Adrenal gland (tissue), 19 donors: ENCODE results near the gene ITPRIPL1. TPM values are rescaled to one million over a fixed set of nuclear protein-coding genes. Genes with fewer than 3 reads are reported as not detected.

ENCODE experiments used
- DNase-seq, 7 donors: peaks; one replicate each; pipeline ENCODE4 v3.0.0-alpha.2; 2019 to 2020
- H3K27ac ChIP-seq, 5 donors: fragments of 200-600 bp; sonication (generic) in 4 of 5; 1 replicate in 3 of 5; 2 replicates in 2 of 5; pipeline versions ENCODE4 v1.5.1 to v1.8.0; 2016 to 2020; ENCODE audit warnings: mild to moderate bottlenecking in 1 of 5
- H3K27me3 ChIP-seq: fragments of 200-600 bp; 2 replicates; pipeline ENCODE4 v1.8.0; 2021
- H3K36me3 ChIP-seq, 2 donors: fragments of 200-600 bp; replicated peaks in 1 of 2; 1 replicate in 1 of 2; 2 replicates in 1 of 2; pipeline versions ENCODE4 v1.5.1 to v1.8.0; 2018 to 2022
- H3K4me1 ChIP-seq, 2 donors: fragments of 200-600 bp; replicated peaks in 1 of 2; 1 replicate in 1 of 2; 2 replicates in 1 of 2; pipeline versions ENCODE4 v1.5.1 to v1.8.0; 2018 to 2021
- H3K4me3 ChIP-seq, 4 donors: fragments of 200-600 bp; sonication (generic) in 3 of 4; one replicate each; pipeline ENCODE4 v1.5.1; 2016 to 2018
- H3K9me3 ChIP-seq, 3 donors: fragments of 200-600 bp; sonication (generic) in 1 of 3; replicated peaks in 1 of 3; 1 replicate in 2 of 3; 2 replicates in 1 of 3; pipeline versions ENCODE4 v1.5.1 to v1.8.0; 2016 to 2021
- POLR2A ChIP-seq, 2 donors: fragments of 450-650 bp; IDR thresholded peaks; one replicate each; pipeline ENCODE4 v1.6.1; 2017; ENCODE audit warnings: antibody characterized with exemption in 2 of 2, mild to moderate bottlenecking in 2 of 2, moderate library complexity in 1 of 2
- WGBS, 4 donors: extraction: QIAGEN DNeasy Blood & Tissue Kit in 2 of 4; methylation state at CpG; one replicate each; pipeline versions ENCODE4 v1.1.5 to v1.1.7; 2013 to 2017; 5-methylcytosine and 5-hydroxymethylcytosine counted together
- intact Hi-C, 2 donors: fragments of 100-400 bp; cut with DNase I; formaldehyde crosslinking; loops; one replicate each; pipeline versions ENCODE4 v1.14.1 to v1.15.0; 2022 to 2023
- long read RNA-seq, 10 donors: library from polyadenylated mRNA in 3 of 10; unstranded in 2 of 10; stranded (forward) in 1 of 10; transcript quantifications; one replicate each; pipeline ENCODE4 v2.0.0 and lab custom pipeline, GENCODE V29; 2021 to 2026
- polyA plus RNA-seq, 3 donors: library from polyadenylated mRNA; stranded (reverse); fragments of 200-250 nt in 2 of 3; fragments of 350-450 nt in 1 of 3; fragmentation: Illumina TruSeq in 1 of 3; extraction: RNeasy Lipid Tissue Mini Kit (QIAGEN cat#74804) in 1 of 3; gene quantifications; one replicate each; pipeline ENCODE4 v1.2.3, GENCODE V29; 2013 to 2014
- total RNA-seq, 9 donors: library from RNA; depleted of rRNA in 4 of 9; stranded (reverse); fragments of >200 nt in 4 of 9; fragments of 120-200 nt in 1 of 9; fragmentation: NEBNext Ultra II Directional in 1 of 9; extraction: Animal tissue kit (Norgen Biotek cat#: 25700) in 1 of 9; gene quantifications; one replicate each; pipeline versions ENCODE4 v1.1.0 to v1.2.4, GENCODE V29; 2013 to 2023
- TF ChIP-seq, protein P1 (sequence below), 6 experiments: fragments of 450-650 bp in 4 of 6; fragments of 200-600 bp in 2 of 6; sonication (generic) in 1 of 6; IDR thresholded peaks; 1 replicate in 5 of 6; 2 replicates in 1 of 6; pipeline versions ENCODE4 v1.5.1 to v1.8.0; 2016 to 2021; ENCODE audit warnings: antibody characterized with exemption in 6 of 6, mild to moderate bottlenecking in 2 of 6, moderate library complexity in 1 of 6
- donor health status: healthy with polysubstance abuse.
- donor health status: Bipolar disorder and iron deficiency.
- donor health status: DM: yes; HTN: yes; CAD: no.
- donor health status: DM: no; HTN: no; CAD: no.
- donor health status: DM: no; HTN: no; CAD: no.
- donor health status: DM: yes; HTN: yes; CAD: no.

Gene ITPRIPL1, protein sequence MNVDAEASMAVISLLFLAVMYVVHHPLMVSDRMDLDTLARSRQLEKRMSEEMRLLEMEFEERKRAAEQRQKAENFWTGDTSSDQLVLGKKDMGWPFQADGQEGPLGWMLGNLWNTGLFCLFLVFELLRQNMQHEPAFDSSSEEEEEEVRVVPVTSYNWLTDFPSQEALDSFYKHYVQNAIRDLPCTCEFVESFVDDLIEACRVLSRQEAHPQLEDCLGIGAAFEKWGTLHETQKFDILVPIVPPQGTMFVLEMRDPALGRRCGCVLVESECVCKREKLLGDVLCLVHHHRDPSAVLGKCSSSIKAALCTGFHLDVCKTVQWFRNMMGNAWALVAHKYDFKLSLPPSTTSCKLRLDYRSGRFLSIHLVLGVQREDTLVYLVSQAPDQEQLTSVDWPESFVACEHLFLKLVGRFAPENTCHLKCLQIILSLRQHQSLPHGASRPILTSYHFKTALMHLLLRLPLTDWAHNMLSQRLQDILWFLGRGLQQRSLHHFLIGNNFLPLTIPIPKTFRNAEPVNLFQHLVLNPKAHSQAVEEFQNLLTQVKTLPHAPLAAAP
- 1 to 10 TPM in 5 of 9 donors, under 1 TPM in 3, not detected in 1; 0.32 to 3.8 (median 1.0) TPM for total RNA-seq
- under 1 TPM; 0.33 to 0.40 (median 0.40) TPM for polyA plus RNA-seq
- long read RNA-seq, donor 1, full-length matches to known transcripts = 1 of 1 reads
- long read RNA-seq, donor 1, partial matches to known transcripts = 0 of 1 reads
- long read RNA-seq, donor 1, other reads (novel, unspliced or antisense) = 0 of 1 reads
- long read RNA-seq, donor 2 = 0 reads
- long read RNA-seq, donor 3, full-length matches to known transcripts = 1 of 1 reads
- long read RNA-seq, donor 3, partial matches to known transcripts = 0 of 1 reads
- long read RNA-seq, donor 3, other reads (novel, unspliced or antisense) = 0 of 1 reads
- long read RNA-seq, donor 4 = 0 reads
- long read RNA-seq, donor 5, full-length matches to known transcripts = 2 of 2 reads
- long read RNA-seq, donor 5, partial matches to known transcripts = 0 of 2 reads
- long read RNA-seq, donor 5, other reads (novel, unspliced or antisense) = 0 of 2 reads
- long read RNA-seq, donor 6 = 0 reads
- long read RNA-seq, donor 7 = 0 reads
- long read RNA-seq, donor 8, full-length matches to known transcripts = 3 of 3 reads
- long read RNA-seq, donor 8, partial matches to known transcripts = 0 of 3 reads
- long read RNA-seq, donor 8, other reads (novel, unspliced or antisense) = 0 of 3 reads
- long read RNA-seq, donor 9, full-length matches to known transcripts = 3 of 3 reads
- long read RNA-seq, donor 9, partial matches to known transcripts = 0 of 3 reads
- long read RNA-seq, donor 9, other reads (novel, unspliced or antisense) = 0 of 3 reads
- long read RNA-seq, donor 10 = 0 reads

DNA sequence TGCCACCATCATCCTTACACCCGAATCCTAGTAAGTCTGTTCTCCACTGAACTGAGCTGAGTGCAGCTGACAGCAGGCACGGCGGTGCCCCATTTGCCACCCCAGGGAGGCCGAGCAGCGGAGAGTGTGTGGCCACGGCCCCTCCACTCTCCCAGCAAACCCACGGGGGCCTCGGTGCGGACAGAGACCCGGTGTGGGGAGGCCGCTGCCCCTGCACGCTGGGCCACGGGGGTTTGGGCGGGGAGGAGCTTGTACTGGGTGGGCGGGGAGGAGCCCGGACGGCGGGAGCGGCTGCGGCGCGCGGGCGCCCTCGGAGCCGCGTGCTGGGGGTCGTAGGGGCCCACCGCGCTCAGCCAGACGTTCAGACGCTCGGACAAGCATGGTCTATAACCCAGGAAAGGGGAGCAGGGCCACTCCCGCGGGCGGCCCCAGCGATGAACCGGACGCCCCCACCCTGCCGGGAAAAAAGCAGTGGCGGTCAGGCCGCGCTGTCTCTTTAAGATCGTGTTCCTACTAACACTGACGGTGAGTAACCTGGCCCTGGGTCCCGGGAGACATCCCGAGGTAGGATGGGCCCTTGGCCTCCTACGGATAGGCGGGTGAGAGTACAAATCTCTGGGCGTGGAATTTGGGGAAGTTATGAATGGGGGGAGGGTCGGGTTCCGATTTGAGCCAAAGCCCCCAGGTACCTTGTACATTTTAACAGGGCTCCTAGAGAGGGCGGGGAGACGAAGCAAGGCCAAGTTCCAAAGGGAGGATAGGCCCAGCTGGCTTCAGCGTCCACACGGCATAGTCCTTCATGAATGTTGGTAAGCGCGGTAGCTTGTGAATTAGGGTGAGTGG, at the start of gene ITPRIPL1:
Gene ITPRIPL1, plus strand, starts transcription at position 277 of the 843 bp plus-strand sequence. Its CDS starts 523 bp downstream, at position 800.
- H3K27me3 ChIP-seq = peaks cover 13% of the 10 kb centered on the region
- peak in 1 of 7 donors; percentile 19 for DNase-seq
- peaks cover 10 to 22% of the 10 kb centered on the region in 2 donors for H3K4me1 ChIP-seq
- WGBS, 4 donors = 6 to 28% (median 7%) methylated on average over 7 to 58 of the region's 58 CpGs
- H3K36me3 ChIP-seq = no peaks in the 10 kb centered on the region
- no peaks in the 10 kb centered on the region for H3K9me3 ChIP-seq
- no peak within 1 kb of the TSS for H3K27ac ChIP-seq
- intact Hi-C loops = no loop called here
- TF ChIP-seq POLR2A (IDR thresholded peaks at IDR 0.05) = no peak
- H3K4me3 ChIP-seq = peak within 1 kb of the TSS in 2 of 4 donors; percentile 18 to 43

GRCh38 chr2:96276787-96277499, 48.2 kb upstream of the ITPRIPL1 start:
- peaks cover 0 to 97% of the 10 kb centered on the region in 2 donors for H3K36me3 ChIP-seq
- WGBS, 4 donors = 91 to 97% (median 95%) methylated on average over 11 to 21 of the region's 21 CpGs
- intact Hi-C loops = no loop called here

DNA sequence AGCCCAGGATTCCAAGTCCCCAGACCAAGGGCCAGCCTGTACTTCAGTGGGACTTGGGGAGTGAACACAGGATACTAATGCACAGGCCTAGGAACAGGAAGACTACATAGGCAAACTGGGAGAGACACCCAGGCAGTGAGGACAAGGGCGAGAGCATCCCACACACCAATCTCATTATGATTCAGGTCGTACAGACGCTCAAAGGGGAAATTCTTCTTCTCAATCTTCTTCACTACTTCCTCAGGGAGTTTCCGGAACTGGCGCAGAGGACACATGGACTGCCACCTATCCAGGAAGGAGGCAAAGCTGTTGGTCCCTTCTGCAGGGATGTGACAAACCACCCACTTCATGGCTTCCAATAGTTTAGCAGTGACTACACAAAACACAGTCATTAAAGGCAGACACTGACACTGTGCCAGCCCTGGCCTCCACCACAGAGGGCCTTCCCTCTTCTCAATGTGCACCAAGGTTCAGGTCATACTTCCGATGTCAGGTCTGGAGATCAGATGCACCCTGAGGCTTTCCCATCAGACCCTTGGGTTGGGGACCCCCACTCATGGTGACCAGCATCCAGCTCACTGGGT, 37.8 kb upstream of the ITPRIPL1 start:
- 89 to 96% (median 93%) methylated on average over 6 of the region's 6 CpGs for WGBS, 4 donors
- no peak overlapping the region for H3K4me3 ChIP-seq
- no peak overlapping the region for H3K27ac ChIP-seq
- no peak for DNase-seq
- peaks cover 0 to 100% of the 10 kb centered on the region in 2 donors for H3K36me3 ChIP-seq
- intact Hi-C loops = no loop called here
- H3K27me3 ChIP-seq = no peaks in the 10 kb centered on the region
- H3K9me3 ChIP-seq = no peaks in the 10 kb centered on the region
- TF ChIP-seq POLR2A (IDR thresholded peaks at IDR 0.05) = no peak
- TF ChIP-seq, protein P1, sequence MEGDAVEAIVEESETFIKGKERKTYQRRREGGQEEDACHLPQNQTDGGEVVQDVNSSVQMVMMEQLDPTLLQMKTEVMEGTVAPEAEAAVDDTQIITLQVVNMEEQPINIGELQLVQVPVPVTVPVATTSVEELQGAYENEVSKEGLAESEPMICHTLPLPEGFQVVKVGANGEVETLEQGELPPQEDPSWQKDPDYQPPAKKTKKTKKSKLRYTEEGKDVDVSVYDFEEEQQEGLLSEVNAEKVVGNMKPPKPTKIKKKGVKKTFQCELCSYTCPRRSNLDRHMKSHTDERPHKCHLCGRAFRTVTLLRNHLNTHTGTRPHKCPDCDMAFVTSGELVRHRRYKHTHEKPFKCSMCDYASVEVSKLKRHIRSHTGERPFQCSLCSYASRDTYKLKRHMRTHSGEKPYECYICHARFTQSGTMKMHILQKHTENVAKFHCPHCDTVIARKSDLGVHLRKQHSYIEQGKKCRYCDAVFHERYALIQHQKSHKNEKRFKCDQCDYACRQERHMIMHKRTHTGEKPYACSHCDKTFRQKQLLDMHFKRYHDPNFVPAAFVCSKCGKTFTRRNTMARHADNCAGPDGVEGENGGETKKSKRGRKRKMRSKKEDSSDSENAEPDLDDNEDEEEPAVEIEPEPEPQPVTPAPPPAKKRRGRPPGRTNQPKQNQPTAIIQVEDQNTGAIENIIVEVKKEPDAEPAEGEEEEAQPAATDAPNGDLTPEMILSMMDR (IDR thresholded peaks at IDR 0.05) = no peak
- no peaks in the 10 kb centered on the region for H3K4me1 ChIP-seq

More at GRCh38 chr2:96276787-96277499, 48.2 kb upstream of the ITPRIPL1 start:
- Histone ChIP-seq H3K9me3 (no peaks in the 10 kb centered on the region), H3K27me3 (no peaks in the 10 kb centered on the region), H3K27ac (no peak overlapping the region), H3K4me1 (peaks cover 8 to 13% of the 10 kb centered on the region in 2 donors), H3K4me3 (no peak overlapping the region)
- no peak for TF ChIP-seq POLR2A (IDR thresholded peaks at IDR 0.05)
- TF ChIP-seq, protein P1 (IDR thresholded peaks at IDR 0.05) = no peak
- DNase-seq = no peak
